GDM1 (cell line): Measurements from ENCODE around the gene HEXIM1.

Experiments
- DNase-seq: peaks from one replicate; lab custom pipeline; 2025; lab: John Stamatoyannopoulos, UW

The HEXIM1 gene

DNA sequence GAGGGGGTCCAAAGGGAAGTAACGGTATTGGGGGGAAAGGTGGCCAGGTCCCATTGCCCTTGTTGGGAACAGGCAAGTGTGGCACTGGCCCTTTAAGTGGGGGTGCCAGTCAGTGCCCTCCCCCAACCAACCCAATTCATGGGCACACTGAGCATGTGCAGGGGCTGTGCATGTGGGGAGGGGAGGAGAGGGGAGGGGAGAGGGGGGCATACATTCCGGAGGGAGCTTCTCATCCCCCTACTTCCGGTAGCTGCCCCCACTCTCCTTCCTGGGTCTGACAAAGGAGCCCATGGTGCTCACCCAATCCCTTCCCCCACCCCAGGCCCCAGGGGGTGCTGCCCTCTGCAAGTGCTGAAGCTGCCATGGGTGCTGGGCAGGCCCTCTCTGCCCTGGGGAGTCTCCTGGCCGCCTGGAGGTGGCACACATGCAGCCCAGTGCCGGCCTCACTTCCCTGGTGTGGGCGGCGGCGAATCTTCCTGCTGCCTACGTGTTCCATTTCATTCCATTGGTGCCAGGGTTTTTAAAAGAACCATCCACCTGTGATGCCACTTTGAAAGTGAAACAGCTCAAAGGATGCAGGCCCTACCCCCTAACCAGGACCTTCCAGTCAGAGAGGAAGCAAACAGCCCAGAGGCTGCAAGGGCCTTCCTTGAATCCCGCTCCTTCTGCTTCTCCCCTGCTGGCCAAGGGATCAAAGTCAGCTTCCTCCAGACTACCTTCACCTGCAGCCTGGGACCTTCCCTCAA is 24.4 kb downstream of the HEXIM1 start:
- DNase-seq = peak; percentile 69

- no peak for DNase-seq
Observed at GRCh38 chr17:45175759-45176115, 27.5 kb downstream of the HEXIM1 start.

- DNase-seq = no peak
Observed at GRCh38 chr17:45177563-45177962, 29.3 kb downstream of the HEXIM1 start.

DNA sequence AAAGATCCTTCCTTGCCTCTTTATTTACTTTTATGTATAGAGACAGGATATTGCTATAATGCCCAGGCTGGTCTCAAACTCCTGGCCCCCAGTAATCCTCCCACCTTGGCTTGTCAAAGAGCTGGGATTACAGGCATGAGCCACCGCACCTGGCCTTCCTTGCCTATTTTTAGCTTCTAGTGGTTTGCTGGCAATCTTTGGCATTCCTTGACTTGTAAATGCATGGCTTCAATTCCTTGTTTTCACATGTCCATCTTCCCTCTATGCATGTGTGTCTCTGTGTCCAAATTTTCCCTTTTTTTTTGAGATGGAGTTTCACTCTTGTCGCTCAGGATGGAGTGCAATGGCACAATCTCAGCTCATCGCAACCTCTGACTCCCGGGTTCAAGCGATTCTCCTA is 35.9 kb downstream of the HEXIM1 start:
- DNase-seq = no peak

DNA sequence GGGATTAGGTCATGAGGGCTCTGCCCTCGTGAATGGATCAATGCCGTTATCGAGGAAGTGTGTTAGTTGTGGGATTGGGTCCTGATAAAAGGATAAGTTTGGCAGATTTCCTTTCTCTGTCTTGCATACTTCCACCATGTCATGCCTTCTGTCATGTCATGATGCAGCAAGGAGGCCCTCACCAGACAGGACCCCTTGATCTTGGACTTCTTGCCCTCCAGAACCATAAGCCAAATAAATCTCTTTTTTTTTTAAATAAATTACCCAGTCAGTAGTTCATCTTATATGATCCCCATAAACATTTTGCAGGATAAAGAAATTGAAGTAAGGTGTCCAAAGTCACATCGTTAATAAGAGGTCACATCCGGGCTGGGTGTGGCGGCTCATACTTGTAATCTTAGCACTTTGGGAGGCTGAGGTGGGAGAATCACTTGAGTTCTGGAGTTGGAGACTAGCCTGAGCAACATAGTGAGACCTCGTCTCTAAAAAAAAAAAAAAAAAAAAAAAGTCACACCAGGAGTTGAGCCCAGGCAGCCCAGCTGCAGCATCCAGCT is 38.6 kb downstream of the HEXIM1 start:
- DNase-seq = no peak

DNA sequence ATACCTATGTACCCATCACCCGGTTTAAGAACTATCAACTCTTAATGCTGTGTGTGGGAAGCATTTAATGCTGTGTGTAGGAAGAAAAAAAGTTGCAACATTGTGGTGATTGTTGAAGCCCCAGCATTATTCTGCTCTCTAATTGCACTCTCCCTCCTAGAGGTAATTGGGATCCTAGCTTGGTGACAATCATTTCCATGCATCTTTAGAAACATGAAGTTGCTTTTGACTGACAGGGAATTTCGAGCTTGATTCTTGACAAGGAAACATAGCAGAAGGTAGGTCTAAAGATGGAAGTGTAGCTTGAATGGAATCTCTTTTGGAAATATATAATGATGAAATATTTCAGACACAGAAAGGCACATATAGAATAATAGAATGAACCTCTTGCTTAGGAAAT is 40.7 kb downstream of the HEXIM1 start:
- DNase-seq = no peak

- no peak for DNase-seq
Observed at GRCh38 chr17:45190503-45191255, 42.4 kb downstream of the HEXIM1 start.

DNA sequence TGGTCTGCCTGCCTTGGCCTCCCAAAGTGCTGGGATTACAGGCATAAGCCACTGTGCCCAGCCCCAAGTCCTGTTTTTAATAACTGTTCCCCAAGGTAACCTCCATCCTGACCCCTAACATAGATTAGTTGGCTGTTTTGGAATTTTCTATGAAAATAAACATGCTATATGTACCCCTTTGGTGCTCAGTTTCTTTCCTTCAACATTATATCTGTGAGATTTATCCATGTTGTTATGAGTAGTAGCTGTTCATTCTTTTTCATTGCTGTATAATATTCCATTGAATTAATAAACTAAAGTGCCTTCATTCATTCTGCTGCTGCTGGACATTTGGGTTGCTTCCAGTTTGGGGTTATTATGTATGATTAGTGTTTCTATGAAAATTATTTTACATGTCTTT is 47.1 kb downstream of the HEXIM1 start:
- DNase-seq = no peak

- DNase-seq = no peak
Observed at GRCh38 chr17:45197108-45197507, 48.8 kb downstream of the HEXIM1 start.

GRCh38 chr17:45197555-45198334 is 49.5 kb downstream of the HEXIM1 start:
- peak; percentile 81 for DNase-seq

GRCh38 chr17:45200701-45201100 is 52.4 kb downstream of the HEXIM1 start:
- no peak for DNase-seq

DNA sequence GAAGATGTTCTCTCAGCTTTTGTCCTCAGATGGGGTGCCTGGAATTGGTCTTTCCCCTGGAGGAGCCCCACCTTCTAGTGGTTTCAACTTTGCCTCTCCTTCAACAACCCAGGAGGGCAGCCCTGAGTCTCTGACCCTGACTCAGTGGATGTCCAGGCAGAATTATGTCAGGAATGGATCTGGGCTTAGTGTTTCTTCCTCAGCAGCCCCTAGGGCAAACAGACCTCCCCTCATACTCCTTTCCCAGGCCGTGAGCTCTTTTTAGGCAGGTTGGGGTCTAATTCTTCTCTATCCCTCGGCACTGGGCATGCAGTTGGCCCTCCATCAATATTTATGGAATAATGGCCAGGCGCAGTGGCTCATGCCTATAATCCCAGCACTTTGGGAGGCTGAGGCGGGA is 53.2 kb downstream of the HEXIM1 start:
- DNase-seq = no peak
